Activated CD8-positive, alpha-beta memory T cell treated with anti-CD3 and anti-CD28 coated beads, Interleukin-2, amount 10 ng/mL, durations not matched to agents 7 days and 5 days (primary cell): ENCODE results near the gene C1D. TPM values are rescaled to one million over a fixed set of nuclear protein-coding genes. Genes with fewer than 3 reads are reported as not detected.

Experiments used
- ATAC-seq: fragments of 150-1000 bp; cut with Tn5 transposase; one replicate; pipeline ENCODE4 v1.10.0; 2021; ENCODE audit warnings: moderate library complexity
- CTCF ChIA-PET: fragments of 350-600 bp; sonication (Branson Sonifier 250); formaldehyde crosslinking; loops from one replicate; lab custom pipeline; 2021; ENCODE audit warnings: antibody characterized with exemption; lab: Charles Lee
- DNase-seq: peaks from one replicate; pipeline ENCODE4 v3.0.0-alpha.2; 2020
- H3K27ac Mint-ChIP-seq: one replicate; pipeline ENCODE4 v1.8.0; 2021; ENCODE audit warnings: mild to moderate bottlenecking, mixed read lengths
- H3K27me3 Mint-ChIP-seq: one replicate; pipeline ENCODE4 v1.8.0; 2021; ENCODE audit warnings: mixed read lengths
- H3K36me3 Mint-ChIP-seq: one replicate; pipeline ENCODE4 v1.8.0; 2021; ENCODE audit warnings: mild to moderate bottlenecking, mixed read lengths
- H3K4me1 Mint-ChIP-seq: one replicate; pipeline ENCODE4 v1.8.0; 2021; ENCODE audit warnings: mixed read lengths
- H3K4me3 Mint-ChIP-seq: one replicate; pipeline ENCODE4 v1.8.0; 2021; ENCODE audit warnings: mild to moderate bottlenecking, moderate library complexity, mixed read lengths
- H3K9me3 Mint-ChIP-seq: one replicate; pipeline ENCODE4 v1.8.0; 2022; ENCODE audit warnings: low read depth, mixed read lengths
- total RNA-seq, 2 experiments: library from RNA; stranded (reverse); gene quantifications; one replicate each; pipeline ENCODE4 v1.2.3, GENCODE V29; 2021

Gene C1D
- total RNA-seq, 2 experiments from 2014 or later: 22.1 to 24.1 TPM

DNA sequence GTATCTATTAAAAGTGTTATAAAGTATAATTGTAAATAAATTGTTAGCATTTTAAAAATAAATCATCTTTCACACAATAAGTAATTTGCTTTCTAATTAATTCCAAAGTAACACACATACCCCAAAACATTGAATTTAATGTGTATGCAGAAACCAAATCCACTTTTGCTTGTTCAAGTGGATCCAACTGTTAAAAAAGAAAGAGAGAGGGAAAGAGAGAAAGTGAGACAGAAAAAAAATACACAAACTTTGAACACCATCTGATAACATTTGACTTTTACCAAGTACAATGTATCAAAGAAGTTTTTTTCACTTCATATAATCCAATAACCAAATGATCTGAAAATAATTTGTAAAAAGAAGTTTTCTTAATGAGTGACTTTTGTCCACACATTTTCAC is 16.6 kb downstream of the C1D start:
- CTCF ChIA-PET: no interaction called here
- no peak for ATAC-seq
- Mint-ChIP-seq H3K27me3 (no peaks in the 10 kb centered on the region), H3K4me3 (no peak overlapping the region), H3K9me3 (no peaks in the 10 kb centered on the region), H3K27ac (no peak overlapping the region), H3K4me1 (peaks cover 2% of the 10 kb centered on the region), H3K36me3 (peaks cover 6% of the 10 kb centered on the region)
- DNase-seq: no peak

DNA sequence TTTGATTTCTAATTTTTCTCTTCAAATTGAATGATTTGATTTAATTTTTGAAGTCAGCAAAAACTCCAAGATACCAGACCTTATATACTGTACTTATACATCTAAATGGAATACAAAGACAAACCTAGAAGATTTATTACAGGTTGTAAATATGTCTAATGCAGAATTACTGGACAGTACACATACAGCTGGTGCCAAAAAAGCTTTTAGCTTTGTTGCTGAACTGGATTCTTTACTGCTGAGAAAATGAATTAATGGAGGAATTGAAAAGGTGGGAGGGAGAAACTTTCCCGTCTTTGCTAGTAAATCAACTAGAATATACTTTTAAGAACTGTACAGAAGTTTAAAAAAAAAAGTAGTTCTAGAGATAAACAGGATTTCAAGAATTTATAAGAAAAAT is 17.5 kb downstream of the C1D start:
- H3K27ac Mint-ChIP-seq: no peak overlapping the region
- peaks cover 6% of the 10 kb centered on the region for H3K36me3 Mint-ChIP-seq
- CTCF ChIA-PET: no interaction called here

DNA sequence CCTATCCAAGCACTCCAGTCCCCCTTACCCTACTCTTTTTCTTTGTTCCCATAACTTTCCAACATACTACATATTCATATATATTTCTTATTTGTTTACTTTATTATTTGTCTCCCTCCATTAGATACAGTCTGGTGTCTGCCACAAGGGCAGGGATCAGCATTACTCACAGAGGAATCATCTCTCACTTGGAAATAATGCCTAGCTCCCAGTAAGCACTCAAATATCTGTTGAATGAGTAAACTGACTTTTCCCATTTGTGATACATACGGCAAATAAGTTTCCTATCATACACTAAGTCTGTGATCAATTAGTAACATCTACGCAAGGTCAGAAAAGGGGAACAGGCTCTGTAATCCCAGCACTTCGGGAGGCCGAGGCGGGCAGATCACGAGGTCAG is 18.7 kb downstream of the C1D start:
- H3K4me1 Mint-ChIP-seq: no peaks in the 10 kb centered on the region
- CTCF ChIA-PET: no interaction called here
- no peak overlapping the region for H3K4me3 Mint-ChIP-seq
- peaks cover 6% of the 10 kb centered on the region for H3K36me3 Mint-ChIP-seq
- no peak for ATAC-seq
- no peaks in the 10 kb centered on the region for H3K9me3 Mint-ChIP-seq
- no peaks in the 10 kb centered on the region for H3K27me3 Mint-ChIP-seq
- H3K27ac Mint-ChIP-seq: no peak overlapping the region
- no peak for DNase-seq

More for the DNA sequence above, 17.5 kb downstream of the C1D start:
- Mint-ChIP-seq H3K4me3 (no peak overlapping the region), H3K9me3 (no peaks in the 10 kb centered on the region), H3K27me3 (no peaks in the 10 kb centered on the region), H3K4me1 (peaks cover 2% of the 10 kb centered on the region)
- DNase-seq (no peak), ATAC-seq (no peak)

DNA sequence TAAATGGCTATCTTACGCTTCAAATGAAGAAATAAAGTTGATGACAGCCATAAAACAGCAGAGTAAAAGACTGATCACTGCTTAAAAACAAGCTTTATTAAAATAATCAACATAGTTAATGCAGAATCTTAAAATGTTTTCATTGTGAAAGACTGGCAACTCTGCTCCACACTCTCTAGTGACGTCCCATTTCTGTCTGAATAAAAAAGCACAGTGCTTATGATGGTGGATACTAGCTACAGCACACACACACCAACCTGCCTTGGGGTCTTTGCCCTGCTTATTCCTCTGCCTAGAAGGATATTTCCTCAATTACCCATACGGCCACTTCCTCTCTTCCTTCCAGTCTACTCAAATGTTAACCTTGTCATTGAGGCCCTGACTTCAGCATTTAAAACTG is 19.1 kb downstream of the C1D start:
- H3K27ac Mint-ChIP-seq: no peak overlapping the region
- H3K4me1 Mint-ChIP-seq: no peaks in the 10 kb centered on the region
- peaks cover 6% of the 10 kb centered on the region for H3K36me3 Mint-ChIP-seq
- CTCF ChIA-PET: no interaction called here
- DNase-seq (no peak), ATAC-seq (no peak)
- H3K27me3 Mint-ChIP-seq: no peaks in the 10 kb centered on the region
- no peaks in the 10 kb centered on the region for H3K9me3 Mint-ChIP-seq
- no peak overlapping the region for H3K4me3 Mint-ChIP-seq

DNA sequence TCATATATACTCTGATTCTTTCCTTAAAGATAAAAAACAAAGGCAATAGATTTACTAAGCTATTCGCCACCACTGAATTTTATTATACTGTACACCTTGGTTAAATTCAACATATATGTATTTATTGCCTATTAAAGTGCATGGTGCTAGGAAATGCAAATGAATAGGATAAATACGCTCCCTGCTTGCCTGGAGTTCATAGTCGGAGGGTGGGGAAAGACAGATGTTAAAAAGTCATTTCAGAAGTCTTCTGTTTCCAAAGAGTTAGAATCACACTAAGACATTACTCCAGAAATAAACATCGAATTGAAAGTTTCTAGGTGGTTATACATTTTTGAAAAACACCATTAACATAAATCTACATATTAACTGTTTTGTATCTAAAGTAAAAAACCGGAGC is 19.8 kb downstream of the C1D start:
- no peak overlapping the region for H3K27ac Mint-ChIP-seq
- no peaks in the 10 kb centered on the region for H3K4me1 Mint-ChIP-seq
- DNase-seq: no peak
- H3K9me3 Mint-ChIP-seq: no peaks in the 10 kb centered on the region
- ATAC-seq: no peak
- H3K27me3 Mint-ChIP-seq: no peaks in the 10 kb centered on the region
- CTCF ChIA-PET: no interaction called here
- H3K4me3 Mint-ChIP-seq: no peak overlapping the region
- peaks cover 6% of the 10 kb centered on the region for H3K36me3 Mint-ChIP-seq

DNA sequence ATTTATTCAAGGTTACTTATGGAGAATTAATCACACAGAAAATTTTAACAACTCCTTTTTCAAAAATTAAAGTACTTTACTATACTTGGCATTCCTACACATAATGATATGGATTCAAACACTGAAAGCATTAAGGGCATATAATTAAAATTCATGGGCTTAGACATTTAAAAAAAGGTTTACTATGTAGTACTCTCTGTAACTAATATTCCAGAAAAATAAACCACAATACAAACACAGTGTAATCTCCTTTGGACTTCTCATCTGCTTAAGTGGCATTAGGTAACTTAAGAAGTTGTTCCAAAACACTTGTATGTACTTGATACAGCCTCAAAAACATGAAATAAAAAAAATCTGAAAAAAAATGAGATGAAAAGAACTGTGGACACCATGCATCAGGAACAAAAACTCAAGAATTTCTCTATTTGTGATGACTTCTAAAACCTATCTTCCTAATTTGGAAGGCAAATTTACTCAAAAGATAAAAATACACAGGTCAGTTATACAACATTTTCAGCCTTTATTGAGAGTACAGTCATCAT is 21.0 kb downstream of the C1D start:
- H3K36me3 Mint-ChIP-seq: peaks cover 6% of the 10 kb centered on the region
- H3K27ac Mint-ChIP-seq: no peak overlapping the region
- H3K4me3 Mint-ChIP-seq: no peak overlapping the region
- no peaks in the 10 kb centered on the region for H3K9me3 Mint-ChIP-seq
- ATAC-seq (no peak), DNase-seq (no peak)
- no peaks in the 10 kb centered on the region for H3K4me1 Mint-ChIP-seq
- CTCF ChIA-PET: interaction anchor here (0.8 kb wide), 1 partner anchor 13 kb away, joined by 3 read pairs; no protein-coding TSS in a partner anchor
- no peaks in the 10 kb centered on the region for H3K27me3 Mint-ChIP-seq

DNA sequence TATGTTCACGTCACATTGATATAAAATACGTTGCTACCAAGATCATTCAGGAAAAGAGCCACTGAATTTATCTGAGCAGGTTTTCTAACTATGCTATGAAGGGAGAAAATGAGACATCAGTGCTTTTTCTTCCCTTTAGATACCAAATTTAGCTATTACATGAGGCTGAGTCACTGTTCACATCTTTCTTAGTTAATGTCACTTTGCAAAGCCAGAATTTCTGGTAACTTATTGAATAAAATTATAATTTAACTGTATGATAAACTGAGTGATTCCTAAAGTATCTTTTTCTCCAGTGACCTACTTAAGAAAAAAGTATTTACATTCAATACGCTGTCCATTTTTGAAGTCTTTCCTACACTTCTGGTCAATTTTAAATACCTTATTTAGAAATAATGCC is 22.7 kb downstream of the C1D start:
- CTCF ChIA-PET: no interaction called here
- Mint-ChIP-seq H3K4me1 (no peaks in the 10 kb centered on the region), H3K9me3 (no peaks in the 10 kb centered on the region), H3K27ac (no peak overlapping the region), H3K27me3 (no peaks in the 10 kb centered on the region), H3K4me3 (no peak overlapping the region), H3K36me3 (peaks cover 4% of the 10 kb centered on the region)
- ATAC-seq (no peak), DNase-seq (no peak)

DNA sequence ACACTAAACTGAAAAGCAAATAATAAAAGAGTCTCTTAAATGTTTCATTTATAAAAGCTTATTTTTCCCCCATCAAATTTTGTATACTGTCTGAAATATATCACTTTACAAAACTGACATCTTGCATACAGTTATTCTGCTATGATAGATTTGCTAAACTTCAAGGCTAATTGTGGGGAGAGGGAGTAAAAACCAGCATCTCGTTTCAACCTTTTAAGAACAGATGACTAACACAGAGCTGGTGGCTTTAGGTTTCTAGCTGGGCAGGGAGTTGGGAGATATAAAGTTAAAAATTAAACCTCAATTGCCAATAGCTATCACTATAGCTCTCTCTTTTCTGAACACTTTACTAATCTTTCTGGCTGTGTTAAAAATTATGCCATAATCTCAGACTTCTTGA is 23.5 kb downstream of the C1D start:
- no peaks in the 10 kb centered on the region for H3K4me1 Mint-ChIP-seq
- ATAC-seq (no peak), DNase-seq (no peak)
- no peak overlapping the region for H3K27ac Mint-ChIP-seq
- H3K27me3 Mint-ChIP-seq: no peaks in the 10 kb centered on the region
- no peaks in the 10 kb centered on the region for H3K9me3 Mint-ChIP-seq
- H3K36me3 Mint-ChIP-seq: peaks cover 4% of the 10 kb centered on the region
- CTCF ChIA-PET: no interaction called here
- no peak overlapping the region for H3K4me3 Mint-ChIP-seq

DNA sequence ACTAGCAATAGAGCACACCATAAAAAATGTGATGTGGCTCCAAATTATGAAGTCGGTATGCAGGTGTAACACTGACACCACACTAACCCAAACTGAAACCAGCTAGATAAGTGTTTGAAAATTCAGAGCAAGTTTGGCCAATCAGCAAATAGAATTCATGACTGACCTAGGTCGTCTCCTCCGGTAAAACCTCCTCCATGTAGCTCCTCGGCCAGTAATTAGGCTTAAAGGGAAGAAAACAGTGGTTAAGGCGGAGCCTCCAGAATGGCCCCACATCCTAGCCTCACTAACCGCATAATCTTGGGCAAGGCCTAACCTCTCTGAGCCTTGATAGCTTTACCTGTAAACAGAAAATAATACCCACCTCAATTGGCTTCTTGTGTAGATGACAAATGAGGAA is 30.1 kb downstream of the C1D start:
- no peaks in the 10 kb centered on the region for H3K9me3 Mint-ChIP-seq
- H3K4me3 Mint-ChIP-seq: no peak overlapping the region
- CTCF ChIA-PET: no interaction called here
- ATAC-seq (no peak), DNase-seq (no peak)
- H3K4me1 Mint-ChIP-seq: no peaks in the 10 kb centered on the region
- peaks cover 14% of the 10 kb centered on the region for H3K27me3 Mint-ChIP-seq
- no peaks in the 10 kb centered on the region for H3K36me3 Mint-ChIP-seq
- H3K27ac Mint-ChIP-seq: no peak overlapping the region

DNA sequence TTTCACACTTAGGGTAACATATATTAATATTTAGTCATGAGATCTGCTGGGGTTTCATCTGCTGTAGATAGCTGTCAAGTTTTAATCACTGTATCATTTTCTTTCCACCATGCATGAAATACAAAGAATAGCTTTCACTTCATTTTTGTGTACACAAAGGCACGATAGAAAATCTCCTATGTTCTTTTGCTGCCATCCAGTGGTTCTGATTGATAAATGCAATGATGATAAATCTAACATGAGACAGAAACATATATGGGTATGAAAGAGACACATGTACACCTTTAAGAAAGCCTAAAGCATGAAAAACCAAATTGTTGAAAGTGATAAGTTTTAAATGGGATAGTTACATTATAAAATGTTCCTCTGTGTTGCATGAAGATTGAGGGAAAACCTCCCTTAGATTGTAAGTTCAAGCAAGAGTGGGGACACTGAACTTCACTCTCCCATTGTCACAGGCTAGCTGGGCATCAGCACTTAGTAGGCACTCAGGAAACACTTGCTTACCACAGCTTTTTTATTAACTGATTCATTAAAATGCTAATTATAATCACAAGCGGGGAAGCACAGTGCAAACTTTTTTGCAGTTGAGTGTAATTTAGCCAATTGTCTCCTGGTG is 31.2 kb downstream of the C1D start:
- DNase-seq: no peak
- CTCF ChIA-PET: interaction anchor here (0.6 to 1.7 kb wide), 5 partner anchors 23 to 1603 kb away, joined by 3 to 4 read pairs (median 4); no protein-coding TSS in a partner anchor

DNA sequence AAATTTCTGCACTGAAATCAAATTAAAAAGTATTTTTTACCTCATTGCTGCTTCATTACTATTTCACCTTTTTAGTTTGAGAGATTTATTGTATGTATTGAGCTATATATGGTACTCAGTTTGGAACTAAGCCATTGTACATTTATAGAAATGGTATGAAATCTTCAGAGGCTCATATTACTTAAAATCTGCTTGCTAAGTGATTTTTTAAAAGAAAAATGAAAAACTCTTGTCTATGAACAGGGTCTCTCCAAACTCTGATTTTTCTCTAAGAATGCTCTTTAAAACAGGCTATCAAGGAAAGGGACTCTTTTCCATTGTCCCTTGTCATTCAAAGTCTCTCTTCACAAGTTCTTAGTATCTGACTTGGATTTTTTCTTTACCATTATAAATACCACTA is 31.8 kb downstream of the C1D start:
- no peak overlapping the region for H3K4me3 Mint-ChIP-seq
- CTCF ChIA-PET: interaction anchor here (0.6 to 1.7 kb wide), 5 partner anchors 23 to 1602 kb away, joined by 3 to 4 read pairs (median 4); no protein-coding TSS in a partner anchor
- H3K36me3 Mint-ChIP-seq: no peaks in the 10 kb centered on the region
- peaks cover 22% of the 10 kb centered on the region for H3K27me3 Mint-ChIP-seq
- H3K27ac Mint-ChIP-seq: no peak overlapping the region
- no peak for DNase-seq
- H3K9me3 Mint-ChIP-seq: no peaks in the 10 kb centered on the region
- ATAC-seq: no peak
- H3K4me1 Mint-ChIP-seq: no peaks in the 10 kb centered on the region

More for the DNA sequence above, 31.2 kb downstream of the C1D start:
- Mint-ChIP-seq H3K4me1 (no peaks in the 10 kb centered on the region), H3K36me3 (no peaks in the 10 kb centered on the region), H3K9me3 (no peaks in the 10 kb centered on the region), H3K4me3 (no peak overlapping the region), H3K27me3 (peaks cover 17% of the 10 kb centered on the region), H3K27ac (no peak overlapping the region)
- ATAC-seq: peak; percentile 42

DNA sequence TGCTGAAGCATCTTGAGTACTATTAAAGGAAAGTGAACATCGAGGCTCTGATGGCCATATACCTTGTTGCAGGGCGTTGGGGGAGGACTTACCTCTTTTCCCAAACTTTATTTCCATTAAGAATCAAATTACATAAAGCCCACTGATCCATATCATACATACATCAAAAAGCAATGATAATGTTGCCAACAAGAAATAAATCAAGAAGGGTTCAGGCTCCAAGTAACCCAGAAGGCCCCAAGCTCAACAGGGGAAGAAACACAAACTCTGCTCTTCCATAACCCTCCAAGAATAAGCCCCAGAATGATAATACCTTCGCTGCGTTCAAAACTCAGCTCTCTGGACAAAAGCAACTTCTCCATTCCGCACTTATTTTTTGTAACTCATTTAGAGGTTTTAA is 32.3 kb downstream of the C1D start:
- peaks cover 25% of the 10 kb centered on the region for H3K27me3 Mint-ChIP-seq
- CTCF ChIA-PET: interaction anchor here (1.3 to 1.7 kb wide), 3 partner anchors 24 to 297 kb away, joined by 3 to 4 read pairs (median 4); no protein-coding TSS in a partner anchor
- H3K4me3 Mint-ChIP-seq: no peak overlapping the region
- no peak overlapping the region for H3K27ac Mint-ChIP-seq
- H3K9me3 Mint-ChIP-seq: no peaks in the 10 kb centered on the region
- no peaks in the 10 kb centered on the region for H3K36me3 Mint-ChIP-seq
- H3K4me1 Mint-ChIP-seq: no peaks in the 10 kb centered on the region
- ATAC-seq (no peak), DNase-seq (no peak)

DNA sequence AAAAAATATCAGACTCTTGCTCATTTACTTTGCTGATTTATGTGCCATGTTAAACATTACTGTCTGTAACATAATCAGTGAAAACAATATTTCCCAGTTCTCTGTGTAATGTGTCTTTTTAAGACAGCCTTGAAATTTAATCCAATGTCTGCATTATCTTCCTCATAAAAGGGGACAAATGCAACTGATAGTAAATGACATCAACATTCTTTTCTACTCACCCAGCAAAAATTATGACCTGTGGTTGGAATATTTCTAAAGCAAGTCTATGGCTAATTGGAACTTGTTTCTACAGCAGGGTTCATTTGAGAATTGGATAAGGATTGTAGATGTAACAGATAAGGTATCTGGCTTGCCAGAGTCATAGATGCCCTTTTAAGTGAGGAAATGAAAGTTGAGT is 34.8 kb downstream of the C1D start:
- Mint-ChIP-seq H3K36me3 (no peaks in the 10 kb centered on the region), H3K4me1 (no peaks in the 10 kb centered on the region), H3K9me3 (no peaks in the 10 kb centered on the region), H3K27me3 (peaks cover 23% of the 10 kb centered on the region), H3K4me3 (no peak overlapping the region), H3K27ac (no peak overlapping the region)
- CTCF ChIA-PET: no interaction called here
- DNase-seq (no peak), ATAC-seq (no peak)

DNA sequence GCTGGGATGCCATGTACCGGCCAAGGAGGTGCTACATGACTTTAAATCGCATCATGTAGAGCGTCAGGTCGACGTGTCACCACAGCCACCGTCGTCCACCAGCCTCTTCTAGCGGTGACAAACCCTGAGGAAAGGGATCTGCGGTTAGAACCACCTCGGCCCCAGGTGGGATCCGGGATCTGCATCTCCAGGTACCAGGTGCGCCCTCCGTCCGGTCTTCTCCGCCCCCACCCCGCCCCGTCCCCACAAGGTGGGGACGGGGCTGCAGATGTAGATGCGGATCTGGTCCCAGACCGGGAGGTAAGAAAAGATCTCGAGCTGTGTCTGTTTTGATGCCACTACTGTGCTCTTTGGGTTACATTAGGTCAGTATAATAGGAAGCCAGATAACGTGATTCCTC is 38.4 kb downstream of the C1D start:
- H3K27ac Mint-ChIP-seq: no peak overlapping the region
- no peak for DNase-seq
- no peak overlapping the region for H3K4me3 Mint-ChIP-seq
- H3K4me1 Mint-ChIP-seq: no peaks in the 10 kb centered on the region
- no peaks in the 10 kb centered on the region for H3K9me3 Mint-ChIP-seq
- ATAC-seq: no peak
- H3K27me3 Mint-ChIP-seq: peaks cover 32% of the 10 kb centered on the region
- no peaks in the 10 kb centered on the region for H3K36me3 Mint-ChIP-seq
- CTCF ChIA-PET: no interaction called here
